ENCODE data around the gene APBB2.

The APBB2 gene

GRCh38 chr4:41120297-41121217 lies 93.8 kb downstream of the APBB2 start:
- Histone ChIP-seq H3K36me3 (ENCODE audit: insufficient read depth) (no peaks in the 10 kb centered on the region), H3K79me2 (ENCODE audit: insufficient read depth, low read depth) (no peaks in the 10 kb centered on the region), H3K9ac (no peak overlapping the region), H2AFZ (ENCODE audit: low read depth) (no peak overlapping the region), H3K4me1 (ENCODE audit: low read depth, poor library complexity, severe bottlenecking) (no peaks in the 10 kb centered on the region), H4K20me1 (ENCODE audit: insufficient read depth) (no peaks in the 10 kb centered on the region), H3K27me3 (ENCODE audit: insufficient read depth, low read depth) (no peaks in the 10 kb centered on the region), H3K4me2 (no peak overlapping the region), H3K4me3 (IDR thresholded peaks at IDR 0.05; ENCODE audit: insufficient read depth, low read depth, low read length) (no peak overlapping the region), H3K27ac (no peak overlapping the region)
- no peak for TF ChIP-seq CTCF (conservative IDR thresholded peaks at IDR 0.05; ENCODE audit: low read depth, low read length)

- Histone ChIP-seq H3K9ac (no peak overlapping the region), H3K4me2 (no peak overlapping the region), H3K4me1 (ENCODE audit: low read depth, poor library complexity, severe bottlenecking) (no peaks in the 10 kb centered on the region), H3K79me2 (ENCODE audit: insufficient read depth, low read depth) (no peaks in the 10 kb centered on the region), H3K27me3 (ENCODE audit: insufficient read depth, low read depth) (no peaks in the 10 kb centered on the region), H2AFZ (ENCODE audit: low read depth) (no peak overlapping the region), H3K36me3 (ENCODE audit: insufficient read depth) (no peaks in the 10 kb centered on the region), H4K20me1 (ENCODE audit: insufficient read depth) (no peaks in the 10 kb centered on the region), H3K4me3 (IDR thresholded peaks at IDR 0.05; ENCODE audit: insufficient read depth, low read depth, low read length) (no peak overlapping the region), H3K27ac (no peak overlapping the region)
- TF ChIP-seq CTCF (conservative IDR thresholded peaks at IDR 0.05; ENCODE audit: low read depth, low read length): no peak
These were observed 94.5 kb downstream of the APBB2 start for GRCh38 chr4:41119867-41120295.

GRCh38 chr4:41111791-41112190 lies 102.6 kb downstream of the APBB2 start:
- no peaks in the 10 kb centered on the region for H3K79me2 ChIP-seq (ENCODE audit: insufficient read depth, low read depth)
- no peaks in the 10 kb centered on the region for H4K20me1 ChIP-seq (ENCODE audit: insufficient read depth)
- H2AFZ ChIP-seq (ENCODE audit: low read depth): no peak overlapping the region
- no peak overlapping the region for H3K27ac ChIP-seq
- no peak for TF ChIP-seq CTCF (conservative IDR thresholded peaks at IDR 0.05; ENCODE audit: low read depth, low read length)
- no peaks in the 10 kb centered on the region for H3K4me1 ChIP-seq (ENCODE audit: low read depth, poor library complexity, severe bottlenecking)
- H3K36me3 ChIP-seq (ENCODE audit: insufficient read depth): no peaks in the 10 kb centered on the region
- no peaks in the 10 kb centered on the region for H3K27me3 ChIP-seq (ENCODE audit: insufficient read depth, low read depth)
- H3K9ac ChIP-seq: no peak overlapping the region
- no peak overlapping the region for H3K4me2 ChIP-seq
- H3K4me3 ChIP-seq (IDR thresholded peaks at IDR 0.05; ENCODE audit: insufficient read depth, low read depth, low read length): no peak overlapping the region

GRCh38 chr4:41110050-41110449 lies 104.3 kb downstream of the APBB2 start:
- no peak overlapping the region for H3K4me2 ChIP-seq
- H3K9ac ChIP-seq: no peak overlapping the region
- H3K27ac ChIP-seq: no peak overlapping the region
- H4K20me1 ChIP-seq (ENCODE audit: insufficient read depth): no peaks in the 10 kb centered on the region
- no peaks in the 10 kb centered on the region for H3K4me1 ChIP-seq (ENCODE audit: low read depth, poor library complexity, severe bottlenecking)
- no peak for TF ChIP-seq CTCF (conservative IDR thresholded peaks at IDR 0.05; ENCODE audit: low read depth, low read length)
- no peak overlapping the region for H3K4me3 ChIP-seq (IDR thresholded peaks at IDR 0.05; ENCODE audit: insufficient read depth, low read depth, low read length)
- no peak overlapping the region for H2AFZ ChIP-seq (ENCODE audit: low read depth)
- no peaks in the 10 kb centered on the region for H3K27me3 ChIP-seq (ENCODE audit: insufficient read depth, low read depth)
- no peaks in the 10 kb centered on the region for H3K79me2 ChIP-seq (ENCODE audit: insufficient read depth, low read depth)
- no peaks in the 10 kb centered on the region for H3K36me3 ChIP-seq (ENCODE audit: insufficient read depth)

Measured in KMS-11 (cell line).